BJ (cell line): ENCODE measurements around the gene ABCG4. TPM values are rescaled to one million over a fixed set of nuclear protein-coding genes. Genes with fewer than 3 reads are reported as not detected.
A peak's percentile ranks its signal among the peaks of the same experiment; 100 is the strongest.

Experiments used
- CTCF ChIA-PET: fragments of 350-600 bp; formaldehyde crosslinking; extraction: SDS; loops from one replicate; lab custom pipeline; 2021; ENCODE audit warnings: antibody characterized with exemption, inconsistent platforms; lab: Yijun Ruan, JAX
- POLR2A ChIA-PET: fragments of 300-600 bp; sonication (Branson Sonifier 250); formaldehyde crosslinking; extraction: SDS; loops from one replicate; lab custom pipeline; 2021; ENCODE audit warnings: antibody characterized with exemption; lab: Charles Lee
- DNase-seq: peaks from one replicate; pipeline ENCODE4 v3.0.0-alpha.2; 2011; ENCODE audit warnings: low read depth
- H3K27me3 ChIP-seq: 2 replicates; pipeline ENCODE4 v1.6.0; 2011; ENCODE audit warnings: low read length; ENCODE audit not compliant: control insufficient read depth, insufficient read depth
- H3K36me3 ChIP-seq: 2 replicates; pipeline ENCODE4 v1.5.1; 2011; ENCODE audit warnings: low read length; ENCODE audit not compliant: control insufficient read depth, insufficient read depth
- H3K4me3 ChIP-seq: 2 replicates; pipeline ENCODE4 v1.5.1; 2011; ENCODE audit warnings: low read depth, mild to moderate bottlenecking, control low read depth, low read length
- polyA plus RNA-seq: library from polyadenylated mRNA; depleted of rRNA; stranded (reverse); fragments of >200 nt; gene quantifications from 2 replicates; pipeline ENCODE4 v1.2.3, GENCODE V29; 2011
- TF ChIP-seq, protein P1 (sequence below): IDR thresholded peaks from 2 replicates; pipeline ENCODE4 v1.5.1; 2011; ENCODE audit warnings: low read depth, mild to moderate bottlenecking, control low read depth, inconsistent platforms, low read length, moderate library complexity; ENCODE audit not compliant: insufficient read depth

The ABCG4 gene
- polyA plus RNA-seq, 1 experiment, result 0.17 TPM

- Histone ChIP-seq H3K27me3 (no peaks in the 10 kb centered on the region), H3K4me3 (peak within 1 kb of the TSS; percentile 65), H3K36me3 (peaks cover 1% of the 10 kb centered on the region; the same call in 1 of the 2 replicates)
- CTCF ChIA-PET, result interaction anchor here (0.7 to 1.8 kb wide), 19 partner anchors 9 to 172 kb away, joined by 3 to 13 read pairs (median 5); partner anchors contain the start of genes C1QTNF5 and CBL
- DNase-seq, result peak; percentile 15
- TF ChIP-seq, protein P1, sequence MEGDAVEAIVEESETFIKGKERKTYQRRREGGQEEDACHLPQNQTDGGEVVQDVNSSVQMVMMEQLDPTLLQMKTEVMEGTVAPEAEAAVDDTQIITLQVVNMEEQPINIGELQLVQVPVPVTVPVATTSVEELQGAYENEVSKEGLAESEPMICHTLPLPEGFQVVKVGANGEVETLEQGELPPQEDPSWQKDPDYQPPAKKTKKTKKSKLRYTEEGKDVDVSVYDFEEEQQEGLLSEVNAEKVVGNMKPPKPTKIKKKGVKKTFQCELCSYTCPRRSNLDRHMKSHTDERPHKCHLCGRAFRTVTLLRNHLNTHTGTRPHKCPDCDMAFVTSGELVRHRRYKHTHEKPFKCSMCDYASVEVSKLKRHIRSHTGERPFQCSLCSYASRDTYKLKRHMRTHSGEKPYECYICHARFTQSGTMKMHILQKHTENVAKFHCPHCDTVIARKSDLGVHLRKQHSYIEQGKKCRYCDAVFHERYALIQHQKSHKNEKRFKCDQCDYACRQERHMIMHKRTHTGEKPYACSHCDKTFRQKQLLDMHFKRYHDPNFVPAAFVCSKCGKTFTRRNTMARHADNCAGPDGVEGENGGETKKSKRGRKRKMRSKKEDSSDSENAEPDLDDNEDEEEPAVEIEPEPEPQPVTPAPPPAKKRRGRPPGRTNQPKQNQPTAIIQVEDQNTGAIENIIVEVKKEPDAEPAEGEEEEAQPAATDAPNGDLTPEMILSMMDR, result peak; percentile 96
- POLR2A ChIA-PET, result interaction anchor here (0.7 kb wide), 2 partner anchors 47 to 593 kb away, joined by 3 to 5 read pairs; partner anchors contain the start of gene HINFP
Observed at GRCh38 chr11:119168471-119169281, 19.8 kb downstream of the ABCG4 start, which contains the start of gene NLRX1. Gene NLRX1, plus strand, starts transcription at chr11:119168725. Its CDS starts 2,679 bp downstream, at chr11:119171404.

GRCh38 chr11:119169282-119169719, 20.4 kb downstream of the ABCG4 start:
- DNase-seq, result no peak
- POLR2A ChIA-PET, result interaction anchor here (0.7 to 1.2 kb wide), 3 partner anchors 48 to 594 kb away, joined by 3 to 35 read pairs (median 5); partner anchors contain the start of gene HINFP
- TF ChIP-seq, protein P1, result no peak
- Histone ChIP-seq H3K27me3 (no peaks in the 10 kb centered on the region), H3K36me3 (peaks cover 3% of the 10 kb centered on the region; the same call in 1 of the 2 replicates), H3K4me3 (peak overlapping the region; percentile 65)
- CTCF ChIA-PET, result interaction anchor here (0.7 to 1.8 kb wide), 19 partner anchors 9 to 171 kb away, joined by 3 to 13 read pairs (median 5); partner anchors contain the start of genes C1QTNF5 and CBL

GRCh38 chr11:119172513-119172912, 23.7 kb downstream of the ABCG4 start:
- Histone ChIP-seq H3K4me3 (no peak overlapping the region), H3K36me3 (peaks cover 8% of the 10 kb centered on the region), H3K27me3 (no peaks in the 10 kb centered on the region)
- ChIA-PET CTCF (interaction anchor here (1.1 to 1.2 kb wide), 2 partner anchors 24 to 135 kb away, joined by 4 to 5 read pairs; no protein-coding TSS in a partner anchor), POLR2A (no interaction called here)
- DNase-seq, result no peak
- TF ChIP-seq, protein P1, result no peak

DNA sequence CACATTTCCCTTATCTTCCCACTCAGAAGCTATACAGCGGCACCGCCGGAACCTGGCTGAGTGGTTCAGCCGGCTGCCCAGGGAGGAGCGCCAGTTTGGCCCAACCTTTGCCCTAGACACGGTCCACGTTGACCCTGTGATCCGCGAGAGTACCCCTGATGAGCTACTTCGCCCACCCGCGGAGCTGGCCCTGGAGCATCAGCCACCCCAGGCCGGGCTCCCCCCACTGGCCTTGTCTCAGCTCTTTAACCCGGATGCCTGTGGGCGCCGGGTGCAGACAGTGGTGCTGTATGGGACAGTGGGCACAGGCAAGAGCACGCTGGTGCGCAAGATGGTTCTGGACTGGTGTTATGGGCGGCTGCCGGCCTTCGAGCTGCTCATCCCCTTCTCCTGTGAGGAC, 24.6 kb downstream of the ABCG4 start:
- CTCF ChIA-PET, result interaction anchor here (1.3 kb wide), 1 partner anchor 23 kb away, joined by 7 read pairs; no protein-coding TSS in a partner anchor

More for the DNA sequence above, 24.6 kb downstream of the ABCG4 start:
- no peaks in the 10 kb centered on the region for H3K27me3 ChIP-seq
- POLR2A ChIA-PET, result no interaction called here
- no peak overlapping the region for H3K4me3 ChIP-seq
- DNase-seq, result no peak
- peaks cover 9% of the 10 kb centered on the region for H3K36me3 ChIP-seq
- TF ChIP-seq, protein P1, result no peak
